ENCODE data around the gene BUB3. TPM values are rescaled to one million over a fixed set of nuclear protein-coding genes. Genes with fewer than 3 reads are reported as not detected.

BUB3 gene
- total RNA-seq, 4 donors from 2014 or later = 57.2 to 156 (median 99.4) TPM

DNA sequence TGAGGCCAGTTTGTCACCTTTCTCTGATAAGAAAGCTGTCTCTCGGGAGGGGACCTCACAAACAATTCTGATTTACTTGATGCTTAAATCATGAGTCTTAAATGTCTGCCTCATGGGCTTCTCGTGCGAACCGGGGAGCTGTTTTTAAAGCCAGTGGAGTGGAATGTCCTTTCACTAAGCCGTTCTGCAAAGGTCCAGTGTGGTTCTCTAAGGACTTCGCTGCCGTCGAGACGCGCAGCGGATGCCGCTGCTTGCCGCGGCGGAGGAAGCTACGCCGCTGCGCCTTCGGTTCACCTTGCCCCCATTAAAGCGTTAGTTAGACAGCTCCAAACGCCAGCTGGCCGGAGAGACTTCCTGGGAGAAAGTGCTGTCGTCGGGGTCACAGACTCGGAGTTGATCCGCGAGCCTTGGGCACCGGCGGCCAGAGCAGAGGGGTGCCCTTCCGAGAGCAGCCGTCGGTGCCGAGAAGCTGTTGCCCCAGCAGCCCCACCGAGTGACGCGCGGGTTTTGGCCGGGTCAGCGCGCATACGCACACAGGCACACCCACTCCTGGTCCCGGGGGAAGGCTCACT lies 19.8 kb upstream of the BUB3 start:
- TF ChIP-seq POLR2A (IDR thresholded peaks at IDR 0.05) = no peak
- TF ChIP-seq, protein P1, sequence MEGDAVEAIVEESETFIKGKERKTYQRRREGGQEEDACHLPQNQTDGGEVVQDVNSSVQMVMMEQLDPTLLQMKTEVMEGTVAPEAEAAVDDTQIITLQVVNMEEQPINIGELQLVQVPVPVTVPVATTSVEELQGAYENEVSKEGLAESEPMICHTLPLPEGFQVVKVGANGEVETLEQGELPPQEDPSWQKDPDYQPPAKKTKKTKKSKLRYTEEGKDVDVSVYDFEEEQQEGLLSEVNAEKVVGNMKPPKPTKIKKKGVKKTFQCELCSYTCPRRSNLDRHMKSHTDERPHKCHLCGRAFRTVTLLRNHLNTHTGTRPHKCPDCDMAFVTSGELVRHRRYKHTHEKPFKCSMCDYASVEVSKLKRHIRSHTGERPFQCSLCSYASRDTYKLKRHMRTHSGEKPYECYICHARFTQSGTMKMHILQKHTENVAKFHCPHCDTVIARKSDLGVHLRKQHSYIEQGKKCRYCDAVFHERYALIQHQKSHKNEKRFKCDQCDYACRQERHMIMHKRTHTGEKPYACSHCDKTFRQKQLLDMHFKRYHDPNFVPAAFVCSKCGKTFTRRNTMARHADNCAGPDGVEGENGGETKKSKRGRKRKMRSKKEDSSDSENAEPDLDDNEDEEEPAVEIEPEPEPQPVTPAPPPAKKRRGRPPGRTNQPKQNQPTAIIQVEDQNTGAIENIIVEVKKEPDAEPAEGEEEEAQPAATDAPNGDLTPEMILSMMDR (IDR thresholded peaks at IDR 0.05) = no peak
- H3K4me1 ChIP-seq = peaks cover 0 to 29% of the 10 kb centered on the region in 2 donors
- intact Hi-C loops (cut with DNase I; ENCODE audit: low total_unique reads) = loop anchor here (10.0 kb wide), 1 partner anchor 420 kb away; no protein-coding TSS in a partner anchor
- no peak for DNase-seq
- H3K36me3 ChIP-seq = no peaks in the 10 kb centered on the region
- H3K27me3 ChIP-seq = peaks cover 14 to 76% of the 10 kb centered on the region in 2 donors
- H3K27ac ChIP-seq = no peak overlapping the region
- no peaks in the 10 kb centered on the region for H3K9me3 ChIP-seq
- no peak overlapping the region for H3K4me3 ChIP-seq

DNA sequence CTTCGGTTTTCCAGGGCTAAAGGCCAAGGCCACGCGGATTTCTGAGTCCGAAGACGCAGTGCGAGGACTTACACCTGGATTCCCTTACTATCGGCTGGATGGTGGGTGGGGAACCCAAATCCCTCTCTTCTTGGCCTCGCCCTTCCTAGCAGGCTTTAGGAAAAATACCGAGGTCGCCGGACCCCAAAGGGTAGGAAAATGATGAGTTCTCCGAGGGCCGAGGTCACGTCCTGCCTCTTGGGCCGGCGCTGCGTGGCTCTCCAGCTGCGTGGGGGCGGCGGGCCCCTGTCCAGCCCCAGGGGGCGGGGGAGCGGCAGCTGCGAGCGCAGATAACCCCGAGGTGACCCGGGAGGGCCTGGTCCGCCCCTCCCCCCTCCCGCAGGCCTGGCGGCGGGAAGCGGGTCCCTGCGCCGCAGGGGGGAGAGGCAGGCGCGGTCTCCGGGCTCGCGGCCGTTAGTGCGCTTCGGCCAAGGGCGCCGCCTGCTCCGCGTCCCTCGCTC lies 19.2 kb upstream of the BUB3 start:
- no peaks in the 10 kb centered on the region for H3K36me3 ChIP-seq

DNA sequence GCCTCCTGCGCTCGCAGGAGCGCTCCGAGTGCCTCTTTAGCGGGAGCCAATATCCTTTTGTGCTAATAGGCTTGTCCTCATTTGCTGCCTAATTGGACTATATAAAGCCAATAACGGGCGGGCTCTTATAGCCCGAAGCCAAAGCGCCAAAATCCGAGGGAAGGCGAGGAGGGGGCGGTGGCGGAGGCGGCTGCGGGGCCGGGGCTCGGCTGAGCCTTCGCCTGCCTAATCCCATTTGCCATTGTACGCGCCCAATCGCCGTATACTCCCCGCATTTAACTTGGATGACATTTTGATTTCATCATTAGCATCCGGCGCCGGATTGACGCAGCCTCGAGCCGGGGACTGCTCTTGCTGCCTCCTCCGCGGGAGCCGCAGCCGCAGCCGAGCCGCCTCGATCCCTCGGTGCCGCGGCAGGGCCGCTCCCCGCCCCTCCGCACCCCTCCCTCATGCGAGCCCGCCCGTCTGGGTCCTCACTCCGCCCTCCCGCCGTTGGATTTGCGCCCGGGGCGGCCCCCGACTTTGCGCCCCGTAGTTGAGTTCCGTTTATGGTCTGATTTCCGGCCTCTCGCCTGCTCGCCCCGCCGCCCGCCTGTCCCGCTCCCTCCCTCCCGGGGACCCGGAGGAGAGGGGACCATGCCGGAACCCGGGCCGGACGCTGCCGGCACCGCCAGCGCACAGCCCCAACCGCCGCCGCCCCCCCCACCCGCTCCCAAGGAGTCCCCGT lies 18.6 kb upstream of the BUB3 start, which contains the start of gene HMX3:
Gene HMX3 (plus strand): TSS at position 556 of the 727 bp plus-strand sequence. CDS start 81 bp downstream, at position 637.
- Histone ChIP-seq H3K4me3 (peak within 1 kb of the TSS in 1 of 2 donors; percentile 22), H3K4me1 (peaks cover 0 to 29% of the 10 kb centered on the region in 2 donors), H3K27me3 (peaks cover 25 to 88% of the 10 kb centered on the region in 2 donors), H3K36me3 (no peaks in the 10 kb centered on the region), H3K9me3 (no peaks in the 10 kb centered on the region), H3K27ac (no peak within 1 kb of the TSS)
- no peak for DNase-seq
- intact Hi-C loops (cut with DNase I; ENCODE audit: low total_unique reads) = loop anchor here (10.0 kb wide), 1 partner anchor 419 kb away; no protein-coding TSS in a partner anchor
- TF ChIP-seq, protein P1 (IDR thresholded peaks at IDR 0.05) = no peak
- no peak for TF ChIP-seq POLR2A (IDR thresholded peaks at IDR 0.05)

More for the DNA sequence above, 19.2 kb upstream of the BUB3 start:
- H3K27ac ChIP-seq = no peak overlapping the region
- intact Hi-C loops (cut with DNase I; ENCODE audit: low total_unique reads) = loop anchor here (10.0 kb wide), 1 partner anchor 420 kb away; no protein-coding TSS in a partner anchor
- no peak for TF ChIP-seq POLR2A (IDR thresholded peaks at IDR 0.05)
- TF ChIP-seq, protein P1 (IDR thresholded peaks at IDR 0.05) = no peak
- H3K4me3 ChIP-seq = no peak overlapping the region
- no peak for DNase-seq
- H3K9me3 ChIP-seq = no peaks in the 10 kb centered on the region
- H3K4me1 ChIP-seq = peaks cover 0 to 29% of the 10 kb centered on the region in 2 donors
- peaks cover 20 to 82% of the 10 kb centered on the region in 2 donors for H3K27me3 ChIP-seq

DNA sequence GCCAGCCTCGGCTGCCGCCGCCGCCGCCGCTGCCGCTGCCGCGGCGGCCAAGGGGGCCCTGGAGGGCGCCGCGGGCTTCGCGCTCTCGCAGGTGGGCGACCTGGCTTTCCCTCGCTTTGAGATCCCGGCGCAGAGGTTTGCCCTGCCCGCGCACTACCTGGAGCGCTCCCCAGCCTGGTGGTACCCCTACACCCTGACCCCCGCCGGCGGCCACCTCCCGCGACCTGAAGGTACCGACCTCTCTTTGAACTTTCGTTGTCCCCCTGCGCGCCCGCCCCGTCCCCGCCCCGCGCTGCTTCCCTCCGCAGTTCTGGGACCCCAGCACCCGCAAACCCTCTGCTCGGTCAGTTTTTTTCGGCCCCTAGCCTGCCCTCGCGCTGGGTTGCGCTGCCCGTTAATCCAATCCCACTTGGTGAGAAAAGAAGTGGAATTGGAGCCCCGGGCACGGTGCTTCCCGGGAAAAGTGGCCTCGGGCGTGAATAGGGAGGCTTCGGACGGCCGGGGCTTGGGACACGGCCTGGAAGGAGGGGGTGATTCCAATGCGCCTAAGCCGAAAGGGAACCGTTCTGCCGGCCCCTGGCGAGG lies 17.9 kb upstream of the BUB3 start:
- Histone ChIP-seq H3K4me3 (peak overlapping the region in 1 of 2 donors; percentile 22), H3K27me3 (peaks cover 30 to 93% of the 10 kb centered on the region in 2 donors), H3K9me3 (no peaks in the 10 kb centered on the region), H3K36me3 (no peaks in the 10 kb centered on the region), H3K4me1 (peaks cover 0 to 29% of the 10 kb centered on the region in 2 donors), H3K27ac (no peak overlapping the region)
- no peak for DNase-seq
- intact Hi-C loops (cut with DNase I; ENCODE audit: low total_unique reads) = loop anchor here (10.0 kb wide), 1 partner anchor 418 kb away; no protein-coding TSS in a partner anchor
- TF ChIP-seq, protein P1 (IDR thresholded peaks at IDR 0.05) = no peak
- no peak for TF ChIP-seq POLR2A (IDR thresholded peaks at IDR 0.05)

All from uterus (tissue), 4 donors.